Neuronal stem cell (in vitro differentiated cells): ENCODE data around the gene CACNA1C.

Experiments used
- DNase-seq: peaks from one replicate; pipeline ENCODE4 v3.0.0-alpha.2; 2013; ENCODE audit warnings: low spot score
- H2AFZ ChIP-seq: one replicate; pipeline ENCODE4 v1.6.1; 2013; ENCODE audit warnings: mild to moderate bottlenecking, low read length, inconsistent platforms
- H2AK5ac ChIP-seq: 2 replicates; pipeline ENCODE4 v1.6.1; 2013; ENCODE audit warnings: low read depth, mild to moderate bottlenecking, inconsistent platforms, low read length, moderate library complexity, mixed read lengths
- H2BK120ac ChIP-seq: 2 replicates; pipeline ENCODE4 v1.6.1; 2013; ENCODE audit warnings: low read depth, mild to moderate bottlenecking, inconsistent platforms, low read length, moderate library complexity, mixed read lengths
- H2BK12ac ChIP-seq: one replicate; pipeline ENCODE4 v1.6.1; 2013; ENCODE audit warnings: low read length, inconsistent platforms
- H2BK15ac ChIP-seq: 2 replicates; pipeline ENCODE4 v1.6.1; 2013; ENCODE audit warnings: mild to moderate bottlenecking, low read length, inconsistent platforms, mixed read lengths
- H2BK5ac ChIP-seq: one replicate; pipeline ENCODE4 v1.6.1; 2013; ENCODE audit warnings: inconsistent platforms, mild to moderate bottlenecking, low read length, moderate library complexity
- H3K14ac ChIP-seq: one replicate; pipeline ENCODE4 v1.6.1; 2013; ENCODE audit warnings: low read length, inconsistent platforms
- H3K18ac ChIP-seq: 2 replicates; pipeline ENCODE4 v1.6.1; 2013; ENCODE audit warnings: low read length, inconsistent platforms
- H3K23ac ChIP-seq: 2 replicates; pipeline ENCODE4 v1.6.1; 2013; ENCODE audit warnings: low read depth, mild to moderate bottlenecking, mixed read lengths, low read length, inconsistent platforms; ENCODE audit not compliant: poor library complexity
- H3K27ac ChIP-seq: replicated peaks from 3 replicates; pipeline ENCODE4 v1.5.1; 2013; ENCODE audit warnings: low read length, inconsistent platforms
- H3K27me3 ChIP-seq, 3 experiments: 2 replicates each; pipeline ENCODE4 v1.6.1; 2013; ENCODE audit warnings: low read length in 3 of 3, mild to moderate bottlenecking in 2 of 3, inconsistent platforms in 1 of 3, low read depth in 1 of 3, mixed read lengths in 1 of 3, moderate library complexity in 1 of 3; ENCODE audit not compliant: control insufficient read depth in 3 of 3, insufficient read depth in 3 of 3
- H3K36me3 ChIP-seq, 2 donors: replicated peaks in 1 of 2; 2 replicates each; pipeline ENCODE4 v1.6.1; 2013; ENCODE audit warnings: low read length in 2 of 2; ENCODE audit not compliant: control insufficient read depth in 2 of 2, insufficient read depth in 2 of 2
- H3K4ac ChIP-seq: 2 replicates; pipeline ENCODE4 v1.6.1; 2013; ENCODE audit warnings: inconsistent platforms, mild to moderate bottlenecking, low read length, moderate library complexity
- H3K4me1 ChIP-seq, 2 donors: 1 replicate in 1 of 2; 2 replicates in 1 of 2; pipeline ENCODE4 v1.6.1; 2013; ENCODE audit warnings: low read length in 2 of 2, low read depth in 1 of 2; ENCODE audit not compliant: control insufficient read depth in 2 of 2, insufficient read depth in 1 of 2
- H3K4me2 ChIP-seq: one replicate; pipeline ENCODE4 v1.6.1; 2013; ENCODE audit warnings: mild to moderate bottlenecking, low read length, inconsistent platforms; ENCODE audit not compliant: insufficient read depth, poor library complexity, severe bottlenecking
- H3K4me3 ChIP-seq, 2 donors: 2 replicates each; pipeline ENCODE4 v1.5.1; 2013; ENCODE audit warnings: low read length in 2 of 2, mild to moderate bottlenecking in 2 of 2, inconsistent platforms in 1 of 2, moderate library complexity in 1 of 2
- H3K79me1 ChIP-seq: one replicate; pipeline ENCODE4 v1.6.1; 2013; ENCODE audit warnings: low read depth, mild to moderate bottlenecking, inconsistent platforms, low read length, moderate library complexity
- H3K9ac ChIP-seq: one replicate; pipeline ENCODE4 v1.6.1; 2013; ENCODE audit warnings: mild to moderate bottlenecking, low read depth, low read length, inconsistent platforms; ENCODE audit not compliant: poor library complexity
- H3K9me3 ChIP-seq, 2 donors: replicated peaks in 1 of 2; 2 replicates each; pipeline versions ENCODE3 to v1.6.1; 2013; ENCODE audit warnings: low read length in 2 of 2, mild to moderate bottlenecking in 2 of 2, inconsistent platforms in 1 of 2, low read depth in 1 of 2, mixed read lengths in 1 of 2, moderate library complexity in 1 of 2; ENCODE audit not compliant: control insufficient read depth in 2 of 2, insufficient read depth in 1 of 2
- H4K8ac ChIP-seq: one replicate; pipeline ENCODE4 v1.6.1; 2013; ENCODE audit warnings: low read depth, mild to moderate bottlenecking, inconsistent platforms, low read length, moderate library complexity
- H4K91ac ChIP-seq: one replicate; pipeline ENCODE4 v1.6.1; 2013; ENCODE audit warnings: low read length, low read depth, mild to moderate bottlenecking, inconsistent platforms; ENCODE audit not compliant: poor library complexity
- WGBS, 2 donors: extraction: QIAGEN DNeasy Blood & Tissue Kit; methylation state at CpG; one replicate each; pipeline ENCODE4 v1.1.7; 2013; ENCODE audit warnings: missing lambda C conversion rate in 2 of 2, mixed read lengths in 1 of 2; ENCODE audit not compliant: insufficient read length in 2 of 2, insufficient replicate concordance in 1 of 2; ENCODE audit errors: extremely low coverage in 2 of 2; 5-methylcytosine and 5-hydroxymethylcytosine counted together

CACNA1C gene

DNA sequence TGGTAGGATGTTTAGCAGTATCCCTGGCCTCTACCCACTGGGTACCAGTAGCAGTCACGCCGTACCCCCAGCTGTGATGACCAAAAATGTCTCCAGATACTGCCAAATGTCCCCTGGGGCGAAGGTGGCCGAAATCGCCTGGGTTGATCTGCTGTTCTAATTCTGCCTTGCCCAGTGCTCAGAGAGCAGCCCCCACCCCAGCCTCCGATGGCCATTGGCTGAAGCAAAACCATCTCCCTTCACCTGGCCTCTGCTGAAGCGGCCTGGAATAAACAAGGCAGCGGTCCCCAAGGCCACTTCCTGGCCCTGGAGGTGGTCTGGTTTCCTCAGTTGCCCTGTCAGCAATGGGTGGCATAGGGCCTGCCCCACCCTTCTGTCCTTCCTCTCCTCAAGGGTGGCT lies 298.4 kb downstream of the CACNA1C start:
- no peaks in the 10 kb centered on the region for H3K27me3 ChIP-seq
- no peak overlapping the region for H2AK5ac ChIP-seq
- no peak overlapping the region for H2BK12ac ChIP-seq
- H3K4me1 ChIP-seq, result peaks cover 0 to 15% of the 10 kb centered on the region in 2 donors
- H3K27ac ChIP-seq, result no peak overlapping the region
- no CpG with 5 or more reads among the region's 8 CpGs for WGBS, 2 donors
- H4K8ac ChIP-seq, result no peak overlapping the region
- no peak overlapping the region for H2AFZ ChIP-seq
- DNase-seq, result no peak
- H3K23ac ChIP-seq, result no peak overlapping the region
- no peak overlapping the region for H2BK5ac ChIP-seq
- no peaks in the 10 kb centered on the region for H3K9me3 ChIP-seq
- H3K4ac ChIP-seq, result no peak overlapping the region
- H2BK120ac ChIP-seq, result no peak overlapping the region
- H3K79me1 ChIP-seq, result peaks cover under 1% of the 10 kb centered on the region
- H3K4me2 ChIP-seq, result no peak overlapping the region
- no peak overlapping the region for H4K91ac ChIP-seq
- no peaks in the 10 kb centered on the region for H3K36me3 ChIP-seq
- H3K18ac ChIP-seq, result peak overlapping the region; percentile 16
- H3K9ac ChIP-seq, result no peak overlapping the region
- H3K14ac ChIP-seq, result no peak overlapping the region
- no peak overlapping the region for H2BK15ac ChIP-seq
- no peak overlapping the region for H3K4me3 ChIP-seq

DNA sequence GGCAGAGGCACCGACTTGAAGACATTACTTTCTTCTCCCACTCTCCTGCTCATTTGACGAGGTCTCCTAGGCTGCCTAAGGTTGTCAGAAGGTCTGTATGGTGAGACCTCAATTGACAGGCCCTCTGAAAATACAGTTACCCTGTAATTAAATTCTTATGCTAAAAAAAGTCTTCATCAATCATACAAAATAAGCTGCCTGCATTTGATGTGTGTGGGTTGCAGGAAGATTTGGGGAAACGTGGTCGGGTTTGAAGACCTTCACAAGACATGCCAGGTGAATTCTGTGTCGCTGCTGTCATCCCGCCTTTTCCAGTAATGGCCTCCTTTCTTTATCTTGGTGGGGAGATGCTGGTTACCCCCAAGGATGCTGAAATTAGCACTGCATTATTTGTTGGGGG lies 299.4 kb downstream of the CACNA1C start:
- no CpG with 5 or more reads among the region's 6 CpGs for WGBS, 2 donors

DNA sequence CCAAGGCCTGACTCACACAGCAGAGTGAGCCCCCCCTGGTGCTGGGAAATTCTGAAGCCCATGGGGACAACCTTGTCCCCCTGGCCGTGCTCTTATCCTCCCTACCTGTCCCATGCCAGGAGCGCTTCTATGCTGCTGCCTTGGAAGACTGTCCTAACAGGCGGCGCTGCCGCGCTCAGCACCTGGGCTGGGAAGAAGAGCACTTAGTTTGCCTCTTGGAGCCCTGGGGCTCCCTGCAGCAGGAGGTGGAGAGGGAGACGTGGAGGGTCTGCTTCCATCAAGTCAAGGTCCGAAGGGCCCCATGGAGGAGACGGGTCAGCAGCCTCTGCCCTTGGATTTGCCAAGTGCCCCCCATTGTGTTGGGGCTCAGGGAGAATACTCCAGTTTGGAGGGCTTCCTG lies 300.5 kb downstream of the CACNA1C start:
- H3K4me3 ChIP-seq, result no peak overlapping the region
- H2BK5ac ChIP-seq, result no peak overlapping the region
- peak overlapping the region; percentile 56 for H2AK5ac ChIP-seq
- no peak overlapping the region for H2AFZ ChIP-seq
- H3K4ac ChIP-seq, result no peak overlapping the region
- H3K23ac ChIP-seq, result no peak overlapping the region
- H3K4me2 ChIP-seq, result no peak overlapping the region
- H3K4me1 ChIP-seq, result peaks cover 0 to 16% of the 10 kb centered on the region in 2 donors
- H4K8ac ChIP-seq, result no peak overlapping the region
- H2BK120ac ChIP-seq, result peak overlapping the region; percentile 26
- H3K9ac ChIP-seq, result no peak overlapping the region
- no peaks in the 10 kb centered on the region for H3K9me3 ChIP-seq
- no peaks in the 10 kb centered on the region for H3K27me3 ChIP-seq
- no peak overlapping the region for H3K18ac ChIP-seq
- H4K91ac ChIP-seq, result no peak overlapping the region
- peak overlapping the region; percentile 77 for H2BK15ac ChIP-seq
- WGBS, 2 donors, result no CpG with 5 or more reads among the region's 9 CpGs
- H3K14ac ChIP-seq, result no peak overlapping the region
- H3K36me3 ChIP-seq, result no peaks in the 10 kb centered on the region
- no peak overlapping the region for H3K27ac ChIP-seq
- H3K79me1 ChIP-seq, result no peaks in the 10 kb centered on the region
- no peak overlapping the region for H2BK12ac ChIP-seq
- no peak for DNase-seq

More for the DNA sequence above, 299.4 kb downstream of the CACNA1C start:
- Histone ChIP-seq H2BK12ac (no peak overlapping the region), H3K27ac (no peak overlapping the region), H3K79me1 (no peaks in the 10 kb centered on the region), H2AFZ (no peak overlapping the region), H2AK5ac (no peak overlapping the region), H3K4me2 (no peak overlapping the region), H3K4ac (no peak overlapping the region), H4K8ac (no peak overlapping the region), H4K91ac (no peak overlapping the region), H3K14ac (no peak overlapping the region), H3K36me3 (no peaks in the 10 kb centered on the region), H2BK120ac (no peak overlapping the region), H3K18ac (no peak overlapping the region), H3K9ac (no peak overlapping the region), H3K23ac (no peak overlapping the region), H3K4me1 (peaks cover 0 to 16% of the 10 kb centered on the region in 2 donors), H2BK15ac (no peak overlapping the region), H3K27me3 (no peaks in the 10 kb centered on the region), H3K4me3 (no peak overlapping the region), H2BK5ac (no peak overlapping the region), H3K9me3 (no peaks in the 10 kb centered on the region)
- no peak for DNase-seq

DNA sequence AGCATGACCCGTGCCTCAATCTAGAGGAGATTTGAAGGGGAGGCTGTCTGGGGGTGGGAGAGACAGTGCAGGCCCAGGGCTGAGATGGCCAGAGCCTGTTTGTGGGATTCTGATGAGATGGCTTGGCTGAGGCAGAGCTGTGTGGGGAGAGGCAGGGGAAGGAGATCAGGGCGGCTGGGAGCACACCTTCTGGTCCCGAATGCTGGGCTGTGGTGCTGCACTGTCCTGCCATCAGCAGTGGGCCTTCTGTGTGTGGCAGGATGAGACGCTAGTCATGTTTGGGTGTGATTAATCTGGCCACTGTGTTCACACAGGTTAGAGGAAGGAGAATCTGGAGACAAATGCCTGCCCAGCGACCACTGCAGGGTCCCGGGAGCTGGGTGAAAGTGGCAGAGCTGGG lies 300.9 kb downstream of the CACNA1C start:
- no peak overlapping the region for H2AFZ ChIP-seq
- H3K4ac ChIP-seq, result no peak overlapping the region
- H3K9ac ChIP-seq, result peak overlapping the region; percentile 34
- H3K79me1 ChIP-seq, result no peaks in the 10 kb centered on the region
- peaks cover 0 to 16% of the 10 kb centered on the region in 2 donors for H3K4me1 ChIP-seq
- no peak overlapping the region for H2BK5ac ChIP-seq
- H3K27ac ChIP-seq, result no peak overlapping the region
- H3K23ac ChIP-seq, result peak overlapping the region; percentile 26
- no peaks in the 10 kb centered on the region for H3K27me3 ChIP-seq
- peak overlapping the region; percentile 77 for H2BK15ac ChIP-seq
- peak overlapping the region; percentile 89 for H3K18ac ChIP-seq
- no CpG with 5 or more reads among the region's 6 CpGs for WGBS, 2 donors
- no peak overlapping the region for H3K4me2 ChIP-seq
- DNase-seq, result no peak
- H2BK12ac ChIP-seq, result no peak overlapping the region
- no peaks in the 10 kb centered on the region for H3K9me3 ChIP-seq
- H2AK5ac ChIP-seq, result peak overlapping the region; percentile 56
- H3K14ac ChIP-seq, result no peak overlapping the region
- peak overlapping the region; percentile 26 for H2BK120ac ChIP-seq
- no peaks in the 10 kb centered on the region for H3K36me3 ChIP-seq
- H3K4me3 ChIP-seq, result no peak overlapping the region
- H4K8ac ChIP-seq, result no peak overlapping the region
- H4K91ac ChIP-seq, result no peak overlapping the region
